SU-DHL-6 (cell line): ENCODE measurements around the gene PTPRN2.

Experiments
- H2AFZ ChIP-seq: fragments of 200-600 bp; sonication (generic); 2 replicates; pipeline ENCODE4 v1.6.1; 2014; ENCODE audit warnings: low read depth, mild to moderate bottlenecking, moderate library complexity, mixed read lengths, antibody characterized with exemption, low read length; ENCODE audit not compliant: severe bottlenecking
- H3F3A ChIP-seq: fragments of 200-600 bp; shearing (Covaris generic); 2 replicates; pipeline ENCODE4 v1.6.0; 2016; ENCODE audit warnings: antibody characterized with exemption, mild to moderate bottlenecking; ENCODE audit not compliant: insufficient read depth
- H3K27ac ChIP-seq: fragments of 200-600 bp; sonication (generic); 2 replicates; pipeline ENCODE4 v1.5.1; 2016; ENCODE audit warnings: low read depth, mild to moderate bottlenecking, low read length, moderate library complexity, mixed read lengths
- H3K27me3 ChIP-seq: fragments of 200-600 bp; sonication (generic), shearing (Covaris generic); 2 replicates; pipeline ENCODE4 v1.6.0; 2014; ENCODE audit warnings: mild to moderate bottlenecking, low read length
- H3K36me3 ChIP-seq: fragments of 200-600 bp; sonication (generic); 2 replicates; pipeline ENCODE4 v1.6.1; 2014; ENCODE audit warnings: mild to moderate bottlenecking, low read length, mixed read lengths
- H3K4me2 ChIP-seq: fragments of 300-600, 200-600 bp; shearing (Covaris generic), sonication (generic); 2 replicates; pipeline ENCODE4 v1.6.0; 2014; ENCODE audit warnings: low read length, low read depth, mild to moderate bottlenecking; ENCODE audit not compliant: poor library complexity, severe bottlenecking
- H3K4me3 ChIP-seq: fragments of 200-600 bp; sonication (generic); 2 replicates; pipeline ENCODE4 v1.5.1; 2014; ENCODE audit warnings: antibody characterized with exemption, low read length, mild to moderate bottlenecking, mixed read lengths; ENCODE audit not compliant: insufficient read depth, poor library complexity, severe bottlenecking
- H3K79me2 ChIP-seq: fragments of 200-600 bp; sonication (generic); 2 replicates; pipeline ENCODE4 v1.6.1; 2014; ENCODE audit warnings: mild to moderate bottlenecking, low read length, moderate library complexity; ENCODE audit not compliant: insufficient read depth
- H3K9ac ChIP-seq: fragments of 200-600 bp; sonication (generic); 2 replicates; pipeline ENCODE4 v1.7.0; 2014; ENCODE audit warnings: mild to moderate bottlenecking, low read length
- H3K9me2 ChIP-seq: fragments of 200-600 bp; sonication (generic); replicated peaks from 2 replicates; pipeline ENCODE4 v1.6.1; 2014; ENCODE audit warnings: low read length; ENCODE audit not compliant: insufficient read depth
- H3K9me3 ChIP-seq: fragments of 200-600 bp; sonication (generic); 2 replicates; pipeline ENCODE4 v1.6.1; 2014; ENCODE audit warnings: low read length, mixed read lengths; ENCODE audit not compliant: insufficient read depth
- H4K20me1 ChIP-seq: fragments of 200-600 bp; sonication (generic); 2 replicates; pipeline ENCODE4 v1.6.1; 2014; ENCODE audit warnings: low read depth, mild to moderate bottlenecking, antibody characterized with exemption, low read length, moderate library complexity, mixed read lengths
- CTCF ChIP-seq: fragments of 200-600 bp; sonication (generic); IDR thresholded peaks from one replicate; pipeline ENCODE4 v1.5.1; 2017; ENCODE audit warnings: antibody characterized with exemption, mild to moderate bottlenecking, low read length, moderate library complexity; ENCODE audit not compliant: insufficient read depth, poor library complexity, severe bottlenecking
- EZH2phosphoT487 ChIP-seq: fragments of 200-600 bp; sonication (generic), shearing (Covaris generic); conservative IDR thresholded peaks from 2 replicates; pipeline ENCODE4 v1.6.1; 2018; ENCODE audit warnings: mild to moderate bottlenecking, antibody characterized with exemption, low read length, moderate library complexity, mixed read lengths

The PTPRN2 gene

GRCh38 chr7:158416283-158416933, 171.2 kb downstream of the PTPRN2 start:
- H3K9ac ChIP-seq = no peak overlapping the region
- H4K20me1 ChIP-seq = no peaks in the 10 kb centered on the region
- H3K79me2 ChIP-seq = no peaks in the 10 kb centered on the region
- no peak overlapping the region for H3K4me3 ChIP-seq
- no peak overlapping the region for H3K4me2 ChIP-seq
- H3K9me2 ChIP-seq = no peaks in the 10 kb centered on the region
- H3K27me3 ChIP-seq = no peaks in the 10 kb centered on the region
- no peak overlapping the region for H2AFZ ChIP-seq
- H3F3A ChIP-seq = no peaks in the 10 kb centered on the region
- TF ChIP-seq EZH2phosphoT487 (no peak), CTCF (no peak)
- H3K36me3 ChIP-seq = no peaks in the 10 kb centered on the region
- no peak overlapping the region for H3K27ac ChIP-seq
- no peaks in the 10 kb centered on the region for H3K9me3 ChIP-seq

GRCh38 chr7:158415316-158415715, 172.3 kb downstream of the PTPRN2 start:
- Histone ChIP-seq H4K20me1 (no peaks in the 10 kb centered on the region), H3K4me3 (no peak overlapping the region), H3K9me3 (no peaks in the 10 kb centered on the region), H3K27me3 (no peaks in the 10 kb centered on the region), H3K27ac (no peak overlapping the region), H2AFZ (no peak overlapping the region), H3K9me2 (no peaks in the 10 kb centered on the region), H3K79me2 (no peaks in the 10 kb centered on the region), H3F3A (no peaks in the 10 kb centered on the region), H3K9ac (no peak overlapping the region), H3K4me2 (no peak overlapping the region), H3K36me3 (no peaks in the 10 kb centered on the region)
- no peak for TF ChIP-seq CTCF
- TF ChIP-seq EZH2phosphoT487 = no peak

- no peaks in the 10 kb centered on the region for H3K36me3 ChIP-seq
- H3K4me3 ChIP-seq = no peak overlapping the region
- no peaks in the 10 kb centered on the region for H3K9me3 ChIP-seq
- TF ChIP-seq EZH2phosphoT487 (no peak), CTCF (no peak)
- H3K4me2 ChIP-seq = no peak overlapping the region
- H3K27me3 ChIP-seq = no peaks in the 10 kb centered on the region
- no peak overlapping the region for H3K9ac ChIP-seq
- H3K27ac ChIP-seq = no peak overlapping the region
- H2AFZ ChIP-seq = no peak overlapping the region
- no peaks in the 10 kb centered on the region for H3K9me2 ChIP-seq
- H4K20me1 ChIP-seq = no peaks in the 10 kb centered on the region
- no peaks in the 10 kb centered on the region for H3F3A ChIP-seq
- H3K79me2 ChIP-seq = no peaks in the 10 kb centered on the region
Measured at GRCh38 chr7:158414486-158414961, 173.1 kb downstream of the PTPRN2 start.
